ENCODE data around the gene NHS. TPM values are rescaled to one million over a fixed set of nuclear protein-coding genes. Genes with fewer than 3 reads are reported as not detected.

The NHS gene
- total RNA-seq, 1 donor from 2014 or later, result 3.5 TPM

DNA sequence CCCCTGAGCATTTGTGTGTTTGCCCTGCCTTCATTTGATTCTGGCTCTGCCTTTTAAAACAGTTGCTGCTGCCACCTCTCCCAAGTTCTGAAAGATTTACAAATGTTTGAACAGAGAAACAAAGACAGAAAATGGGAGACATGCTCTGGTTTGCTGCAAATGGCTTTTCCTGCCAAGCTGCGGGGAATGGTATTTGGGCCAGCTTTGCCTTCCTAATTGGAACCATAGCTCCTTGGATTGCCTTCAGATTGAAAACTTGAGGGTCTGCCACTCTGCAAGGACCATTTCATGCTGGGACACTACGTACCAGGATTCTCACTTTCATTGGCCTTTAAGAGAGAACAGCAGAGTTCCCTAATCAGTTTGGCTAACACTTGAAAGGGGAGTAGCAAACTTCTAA lies 74.9 kb downstream of the NHS start:
- no peak for DNase-seq

DNA sequence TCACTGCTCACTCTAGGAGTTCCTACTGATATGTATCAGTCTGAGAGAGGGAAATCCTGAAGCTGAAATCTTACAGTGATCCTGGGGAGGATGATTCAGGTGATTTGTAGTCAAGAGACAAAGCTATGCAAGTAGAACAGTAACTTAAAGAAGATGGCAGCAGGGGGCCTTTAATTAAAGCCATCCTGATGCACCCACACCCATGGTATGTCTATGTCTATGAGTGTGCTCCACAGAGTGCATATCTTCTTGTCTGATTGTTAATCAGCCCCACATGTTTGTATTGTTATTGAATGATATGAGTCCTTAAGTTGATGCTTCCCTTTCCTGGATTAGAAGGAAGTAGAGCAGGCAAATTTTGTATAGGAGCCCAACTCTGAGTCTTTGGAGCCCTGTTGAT lies 78.8 kb downstream of the NHS start:
- DNase-seq, result no peak

DNA sequence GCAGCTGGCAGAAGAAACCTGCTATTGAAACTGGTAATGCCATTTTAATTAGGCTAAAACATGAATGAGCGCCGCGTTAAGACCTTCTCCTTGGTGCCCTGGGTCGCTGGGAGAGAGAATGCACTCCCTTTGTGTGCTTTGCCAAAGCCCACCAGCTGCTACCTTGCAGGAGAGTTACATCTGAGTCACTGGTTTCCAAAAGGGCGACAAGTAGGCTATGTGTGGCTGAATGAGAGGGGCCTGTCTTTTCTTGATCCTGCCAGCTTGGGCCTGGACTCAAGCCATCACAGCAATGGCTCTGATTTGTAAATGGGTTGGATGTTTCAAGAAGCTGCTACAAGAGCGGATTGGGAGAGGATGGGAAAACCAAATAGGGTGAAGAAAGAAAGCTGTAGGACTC lies 81.5 kb downstream of the NHS start:
- peak; percentile 35 for DNase-seq

DNA sequence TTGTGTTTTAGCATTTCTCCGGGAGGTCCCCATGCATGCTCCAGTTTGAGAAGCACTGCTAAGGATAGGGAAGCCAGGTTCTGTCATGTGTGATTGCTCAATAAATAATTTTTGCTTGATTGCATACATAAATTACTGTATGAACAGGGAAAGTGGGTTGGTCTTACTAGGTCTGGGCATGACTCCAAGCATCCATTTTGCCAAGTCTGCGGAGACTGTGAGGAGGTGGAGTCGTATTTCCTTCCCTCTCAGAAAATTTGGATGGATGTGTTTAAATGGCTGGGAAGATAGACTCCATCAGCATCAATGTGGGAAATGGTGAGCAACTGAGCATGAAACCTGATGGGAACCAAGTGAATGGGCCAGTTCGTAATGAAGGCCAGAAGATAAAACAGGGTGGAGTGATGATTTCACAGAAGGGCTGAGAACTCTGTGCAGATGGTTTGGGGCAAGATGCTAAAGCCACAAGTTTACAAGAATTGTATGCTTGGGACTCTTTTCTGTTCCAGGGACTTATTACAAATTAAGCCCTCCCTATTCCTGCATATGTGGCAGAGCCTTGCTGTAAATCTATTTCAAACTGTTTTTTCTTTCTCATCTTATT lies 84.1 kb downstream of the NHS start:
- peak; percentile 90 for DNase-seq

DNA sequence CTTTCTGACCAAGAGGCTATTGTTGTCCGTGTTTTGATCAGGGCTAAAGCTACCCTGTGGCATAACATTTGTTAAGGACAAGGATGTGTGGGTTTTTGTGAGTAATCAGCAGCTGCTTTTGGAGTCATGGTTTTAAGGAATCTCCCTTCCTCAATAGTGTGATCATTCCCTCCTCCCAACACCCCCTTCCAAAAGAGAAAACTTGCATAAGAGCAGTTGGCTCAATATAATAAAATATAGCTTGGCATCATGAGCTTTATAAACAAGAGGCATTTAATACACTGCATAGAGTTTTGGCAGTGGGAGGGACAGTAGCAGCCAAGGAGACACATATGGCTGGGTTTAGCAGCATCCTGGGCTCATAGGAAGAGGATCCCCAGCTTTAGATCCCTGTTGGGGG lies 84.7 kb downstream of the NHS start:
- DNase-seq, result peak; percentile 63

DNA sequence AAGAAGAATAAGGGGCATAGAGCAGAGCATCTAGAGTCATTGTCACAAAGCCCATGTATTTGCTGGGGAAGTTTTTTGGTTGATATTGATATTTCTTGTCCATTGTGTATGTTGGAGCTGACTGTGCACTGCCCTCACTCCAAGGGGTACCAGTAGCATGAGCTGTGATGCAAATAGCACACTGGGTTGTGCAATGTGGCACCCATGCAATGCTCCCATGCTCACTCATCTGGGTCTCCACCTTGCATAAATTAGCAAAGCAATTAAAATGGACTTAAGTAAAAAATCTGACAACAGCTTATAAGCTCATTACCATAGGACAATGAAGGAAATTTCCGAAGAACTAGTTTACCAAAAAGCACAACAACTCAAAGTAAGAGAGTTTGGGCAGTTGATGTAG lies 87.9 kb downstream of the NHS start:
- no peak for DNase-seq

DNA sequence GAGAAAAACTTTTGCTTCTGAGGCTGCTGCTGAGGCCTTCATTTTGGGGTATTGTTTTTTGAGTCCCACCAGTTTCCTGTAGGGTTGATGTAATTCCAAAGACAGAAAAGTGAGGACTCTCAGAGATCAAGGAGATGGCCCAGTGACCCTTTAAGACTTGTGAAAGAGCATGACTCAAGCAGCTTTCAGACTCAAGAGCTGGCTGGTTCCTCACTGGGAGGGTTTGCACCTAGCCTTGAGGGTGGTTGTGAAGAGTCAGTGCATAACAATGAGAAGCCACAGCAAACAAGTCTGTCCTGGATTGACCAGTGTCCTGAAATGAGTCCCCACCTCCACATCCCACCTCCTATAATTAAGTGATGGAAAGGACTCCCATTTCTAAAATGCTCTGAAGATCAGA lies 89.2 kb downstream of the NHS start:
- DNase-seq, result no peak

DNA sequence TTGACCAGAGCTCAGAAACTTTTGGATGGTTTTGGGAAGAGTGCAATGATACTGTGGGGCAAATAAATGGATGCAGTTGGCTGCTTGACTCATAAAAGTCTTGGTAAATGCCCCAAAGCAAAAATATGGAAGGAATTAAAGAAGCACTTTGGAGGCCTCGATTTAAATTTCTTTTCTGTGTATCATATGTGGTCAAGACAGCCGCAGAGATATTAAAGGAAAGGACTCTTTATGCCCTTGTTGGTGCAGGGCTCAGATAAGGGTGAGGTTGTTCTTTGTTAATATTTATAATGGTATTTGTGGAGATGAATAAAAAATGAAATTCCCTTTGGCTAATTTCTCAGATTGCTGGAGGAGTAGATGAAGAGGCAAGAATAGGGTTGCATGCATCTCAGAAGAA lies 90.2 kb downstream of the NHS start:
- no peak for DNase-seq

DNA sequence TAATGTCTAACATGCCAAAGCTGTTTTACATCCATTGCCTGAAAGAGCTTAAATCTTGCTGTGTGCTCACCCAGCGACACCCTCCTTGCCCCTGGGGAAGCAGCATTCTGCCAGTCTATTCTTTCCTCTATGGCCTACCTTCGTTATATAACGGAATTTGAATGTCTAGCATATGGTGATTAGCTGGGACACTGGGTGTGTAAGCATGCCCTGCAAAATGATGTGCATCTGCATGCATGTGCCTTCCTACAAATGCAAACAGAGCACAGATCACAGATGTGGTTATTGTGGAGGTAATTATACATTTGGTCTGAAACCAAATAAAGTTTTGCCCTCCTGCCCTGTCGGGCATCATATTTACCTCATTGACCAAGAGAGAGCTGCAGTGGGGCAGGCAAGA lies 90.8 kb downstream of the NHS start:
- DNase-seq, result no peak

DNA sequence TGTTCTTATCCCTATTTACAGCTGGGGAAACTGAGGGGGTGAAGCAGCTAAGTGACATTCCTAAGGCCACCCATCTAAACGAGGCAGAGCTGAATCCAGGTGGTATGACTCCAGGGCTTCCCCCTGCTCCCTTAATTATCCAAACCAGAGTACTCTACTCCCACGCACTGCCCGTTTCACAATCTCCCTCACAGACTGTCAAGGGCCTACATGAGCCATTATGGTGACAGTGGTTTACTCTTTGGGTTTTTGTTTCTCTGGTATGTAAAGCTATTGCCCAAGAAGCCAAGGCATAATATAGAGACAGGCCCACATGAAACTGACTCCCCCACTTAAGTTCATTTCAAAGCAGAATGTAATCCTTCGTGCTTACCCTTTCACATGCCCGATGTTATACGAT lies 95.1 kb downstream of the NHS start:
- DNase-seq, result no peak

DNA sequence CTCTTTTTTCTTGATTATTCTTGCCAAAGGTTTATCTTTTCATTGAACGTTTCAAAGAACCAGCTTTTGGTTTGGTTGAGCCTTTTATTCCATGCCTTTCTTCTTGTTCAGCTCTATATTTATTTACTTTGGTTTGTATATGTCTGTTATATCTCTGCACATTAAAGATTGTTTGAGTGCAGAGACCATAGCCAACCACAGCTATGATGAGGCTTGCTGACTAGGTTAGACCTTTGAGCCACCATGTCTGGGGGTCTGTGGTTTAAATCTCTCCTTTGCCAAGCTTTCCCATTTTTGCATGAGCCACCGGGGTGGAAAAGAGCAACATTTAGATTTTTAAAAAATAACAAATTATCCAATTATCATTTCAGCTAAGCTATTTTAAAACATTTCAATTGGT lies 96.1 kb downstream of the NHS start:
- no peak for DNase-seq

DNA sequence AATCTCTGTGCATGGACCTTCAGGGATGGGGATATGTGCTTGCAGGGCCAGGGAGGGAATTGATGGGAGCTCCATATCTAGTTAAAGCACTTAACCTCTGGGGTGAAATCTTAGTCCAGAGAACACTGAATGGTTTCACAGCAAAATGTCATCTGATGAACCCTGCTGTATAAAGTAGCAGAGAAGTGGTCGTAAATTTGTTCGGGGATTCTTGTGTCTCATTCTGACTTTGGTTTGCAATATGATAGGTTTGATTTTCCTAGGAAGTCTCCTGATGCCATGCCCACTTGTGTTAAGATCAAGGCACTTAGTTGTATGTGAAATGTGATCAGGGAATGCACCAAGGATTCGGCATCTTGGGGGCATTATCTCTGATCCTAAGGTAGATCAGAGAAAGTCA lies 96.9 kb downstream of the NHS start:
- DNase-seq, result no peak

DNA sequence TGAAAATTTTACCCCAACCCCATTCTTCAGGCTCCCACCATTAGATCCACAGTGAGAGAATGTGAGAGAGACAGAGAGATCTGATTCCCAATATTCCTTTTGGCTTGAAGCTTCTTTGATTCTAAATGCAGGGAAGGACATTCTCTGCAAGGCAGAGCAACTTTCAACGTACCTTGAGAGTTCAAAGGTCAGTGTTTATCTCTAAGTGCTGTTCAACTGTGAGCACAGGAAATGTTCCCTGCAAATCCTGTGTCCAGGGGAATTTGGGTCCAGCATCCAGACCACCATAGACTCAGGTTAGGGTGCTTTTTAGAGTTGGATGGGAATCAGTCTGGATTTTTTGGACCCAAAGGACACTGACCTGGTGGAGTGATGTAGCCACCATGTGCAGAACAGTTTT lies 97.4 kb downstream of the NHS start:
- DNase-seq, result no peak

DNA sequence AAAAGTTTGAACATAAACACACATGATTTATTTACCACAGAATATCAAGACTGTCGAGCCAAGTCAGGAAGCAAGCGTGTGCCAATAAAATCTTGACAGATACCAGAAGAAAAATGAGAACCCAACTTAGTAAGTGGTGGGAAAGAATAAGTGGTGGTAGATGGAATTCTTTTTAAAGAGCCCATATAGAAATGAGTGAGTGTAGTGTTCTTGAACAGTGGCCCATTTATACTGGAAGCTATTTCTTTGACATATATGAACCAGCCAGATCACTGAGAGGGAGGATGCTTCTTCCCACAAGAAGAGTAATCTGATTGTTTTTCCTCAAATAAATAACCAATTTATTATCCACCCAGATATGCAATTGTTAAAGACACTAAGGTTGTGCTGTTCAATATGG lies 98.0 kb downstream of the NHS start:
- peak; percentile 32 for DNase-seq

DNA sequence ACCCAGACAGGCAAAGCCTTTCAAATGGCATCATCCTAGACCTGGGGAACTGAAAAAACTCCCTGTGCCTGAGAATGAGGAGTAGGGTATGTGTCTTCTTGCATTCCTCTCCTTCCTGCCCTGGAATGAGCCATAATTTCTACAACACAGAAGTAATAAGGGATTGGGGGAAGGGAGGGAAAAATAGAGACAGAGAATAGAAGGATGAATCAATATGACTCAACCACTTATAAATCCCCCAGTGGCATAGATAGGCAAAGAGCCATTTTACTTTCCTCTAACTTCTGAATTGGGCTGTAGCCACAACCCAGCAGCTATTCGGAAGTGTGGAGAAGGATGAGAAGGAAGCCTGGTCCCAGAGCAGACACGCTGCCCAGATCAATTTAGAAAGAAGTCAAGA lies 99.9 kb downstream of the NHS start:
- DNase-seq, result no peak

DNA sequence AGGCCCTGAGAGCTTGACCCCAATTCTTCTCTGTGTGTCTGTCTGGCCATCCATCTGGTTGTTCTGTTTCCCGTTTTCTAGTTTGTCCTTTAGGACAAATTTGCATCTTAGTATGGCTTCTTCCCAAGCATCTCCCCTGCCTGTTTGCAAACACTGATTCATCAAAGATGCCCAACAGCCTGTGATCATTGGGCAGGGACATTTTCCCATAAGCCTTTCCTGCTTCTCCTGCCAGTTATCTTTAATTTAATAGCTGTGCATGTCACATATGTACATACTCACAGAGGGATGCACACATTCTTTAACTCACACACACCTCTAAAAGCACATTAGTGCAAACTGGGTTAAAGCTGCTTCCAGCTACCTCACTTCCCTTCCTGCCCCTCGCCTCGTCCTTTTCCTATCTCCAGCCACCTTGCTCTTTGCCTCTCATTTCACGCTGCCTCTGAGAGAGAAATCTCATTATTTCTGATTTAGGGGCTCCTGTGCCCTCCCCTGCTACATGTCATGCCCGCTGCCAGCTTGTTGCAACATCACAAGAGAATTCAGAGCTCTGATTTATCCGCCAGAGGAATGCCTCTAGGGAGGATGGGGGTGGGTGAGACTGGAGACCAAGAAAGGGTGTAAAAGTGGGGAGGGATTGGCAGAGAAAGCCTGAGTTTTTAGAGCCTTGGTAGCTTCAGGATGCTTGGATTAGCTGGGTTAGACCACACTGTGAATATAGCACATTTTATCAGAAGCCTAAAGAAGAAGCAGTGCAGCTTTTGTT lies 100.6 kb downstream of the NHS start:
- DNase-seq, result no peak

DNA sequence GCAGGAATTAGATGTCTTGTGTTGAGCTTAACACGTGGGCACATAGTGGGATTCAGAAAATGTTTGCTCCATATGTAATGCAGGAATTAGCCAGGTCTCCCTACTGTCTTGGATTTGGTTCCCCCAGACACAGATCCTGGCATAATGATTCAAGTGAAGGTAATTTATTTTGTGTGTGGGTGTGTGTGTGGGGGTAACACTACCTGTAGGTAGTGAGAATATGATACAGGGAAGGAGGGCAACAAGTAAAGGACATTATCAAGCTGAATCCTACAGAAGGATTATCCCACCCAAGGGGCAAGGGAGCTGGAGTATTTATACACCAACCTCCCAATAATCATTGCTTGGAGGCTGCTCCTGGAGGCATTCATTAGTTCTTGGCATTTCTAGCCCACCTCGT lies 101.4 kb downstream of the NHS start:
- DNase-seq, result no peak

DNA sequence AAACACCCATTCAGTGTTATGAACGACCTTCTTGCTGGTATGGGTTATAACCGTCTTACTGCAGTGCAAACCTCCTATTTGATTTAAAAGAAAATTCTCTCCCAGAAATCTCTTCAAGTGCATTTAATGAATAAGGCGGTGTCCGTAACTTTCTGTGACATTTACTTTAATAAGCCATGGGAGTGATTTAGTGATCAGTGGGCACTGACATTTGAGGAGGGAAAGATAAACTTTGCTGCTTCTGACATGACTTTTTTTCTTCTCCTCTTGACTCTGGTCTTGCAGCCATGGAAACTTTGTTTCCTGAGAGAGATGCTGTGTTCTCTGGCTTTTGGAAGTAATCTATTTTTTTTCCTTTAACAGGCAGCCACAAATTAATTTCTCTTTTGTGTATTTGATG lies 106.1 kb downstream of the NHS start:
- DNase-seq, result no peak

DNA sequence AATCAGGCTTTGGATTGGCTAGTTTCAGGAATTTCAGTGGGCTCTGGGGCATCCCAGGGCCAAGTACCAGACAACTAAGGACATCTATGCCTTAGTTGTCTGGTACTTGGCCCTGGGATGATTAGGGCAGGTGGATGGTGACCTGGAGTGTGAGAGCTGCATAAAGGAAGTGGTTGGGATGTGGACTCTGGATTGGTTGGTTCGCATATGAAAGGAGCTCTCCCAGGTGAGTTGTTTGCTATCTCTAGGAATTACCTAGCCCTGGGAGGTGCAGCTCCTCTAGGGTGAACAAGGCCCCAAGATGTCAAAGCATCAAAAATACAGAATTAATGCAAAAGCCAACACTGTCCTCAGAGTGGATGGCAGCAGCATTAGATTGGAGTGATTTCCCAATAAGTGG lies 109.6 kb downstream of the NHS start:
- DNase-seq, result no peak

DNA sequence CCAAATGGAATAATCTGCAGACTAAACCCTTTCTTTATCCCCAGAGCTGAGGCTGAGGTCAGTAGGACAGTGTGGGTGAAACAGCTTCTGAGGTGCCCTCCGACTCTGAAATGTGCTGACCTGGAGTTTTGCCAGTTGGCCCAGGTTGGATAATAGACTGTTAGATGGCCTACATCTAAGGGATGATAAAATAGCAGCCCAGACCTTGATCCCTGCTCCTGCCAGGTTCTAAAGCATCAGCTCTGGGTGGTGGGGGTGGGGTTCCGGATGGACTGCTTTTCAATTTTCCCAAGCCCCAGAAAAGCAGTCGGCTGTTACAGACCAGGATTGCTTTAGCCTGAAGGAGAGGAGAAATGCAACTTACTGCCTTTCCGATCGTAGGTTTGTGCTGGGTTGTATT lies 110.4 kb downstream of the NHS start:
- DNase-seq, result no peak

DNA sequence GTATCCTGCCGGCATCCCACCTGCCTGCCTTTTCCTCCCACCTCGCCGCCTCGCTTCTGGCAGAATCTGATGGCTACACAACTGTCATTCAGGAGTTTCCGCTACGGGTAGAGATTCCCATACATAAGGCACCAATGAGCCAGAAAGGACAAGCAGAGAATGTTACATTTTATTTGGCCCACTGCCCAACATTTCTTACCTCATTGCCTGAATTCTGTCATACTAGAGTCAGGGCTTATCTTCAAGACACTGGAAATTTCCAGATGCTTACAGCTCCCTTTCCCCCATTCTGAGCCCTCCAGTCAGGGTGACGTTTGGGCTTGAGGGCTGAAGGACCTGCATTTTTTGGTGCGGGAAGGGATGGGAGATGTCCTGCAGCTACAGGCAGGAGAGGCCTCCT lies 113.0 kb downstream of the NHS start:
- no peak for DNase-seq

DNA sequence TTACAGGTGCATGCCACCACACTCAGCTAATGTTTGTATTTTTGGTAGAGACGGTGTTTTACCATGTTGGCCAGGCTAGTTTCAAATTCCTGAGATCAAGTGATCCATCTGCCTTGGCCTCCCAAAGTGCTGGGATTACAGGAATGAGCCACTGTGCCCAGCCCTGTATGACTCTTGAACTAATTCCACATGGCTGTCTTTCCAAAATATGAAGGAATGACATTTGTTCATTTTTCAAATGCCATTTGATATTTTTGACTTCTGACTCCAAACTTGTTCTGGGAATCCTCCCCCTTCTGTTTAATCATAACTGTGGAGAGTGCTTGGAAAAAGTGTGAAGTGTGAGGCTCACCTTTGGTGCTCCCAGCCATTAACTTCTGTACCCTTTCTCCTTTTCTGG lies 119.2 kb downstream of the NHS start:
- DNase-seq, result no peak

DNA sequence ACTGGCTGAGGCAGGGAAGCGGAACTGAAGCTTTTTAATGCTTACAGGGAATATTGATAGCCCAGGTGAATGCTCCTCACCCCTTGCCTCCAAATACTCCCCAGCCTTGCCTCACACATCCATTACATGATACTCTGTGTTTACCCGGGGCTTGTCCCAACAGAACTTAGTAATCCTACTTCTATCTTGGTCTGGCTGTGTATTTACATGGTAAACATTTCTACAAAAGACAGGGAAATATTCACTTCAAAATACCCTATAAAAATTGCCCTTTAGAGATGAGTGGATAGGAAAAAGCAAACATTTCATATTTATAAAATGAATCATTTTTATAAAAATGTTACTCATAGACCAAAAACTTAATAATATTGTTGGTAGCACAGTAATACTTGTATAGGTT lies 120.1 kb downstream of the NHS start:
- no peak for DNase-seq

DNA sequence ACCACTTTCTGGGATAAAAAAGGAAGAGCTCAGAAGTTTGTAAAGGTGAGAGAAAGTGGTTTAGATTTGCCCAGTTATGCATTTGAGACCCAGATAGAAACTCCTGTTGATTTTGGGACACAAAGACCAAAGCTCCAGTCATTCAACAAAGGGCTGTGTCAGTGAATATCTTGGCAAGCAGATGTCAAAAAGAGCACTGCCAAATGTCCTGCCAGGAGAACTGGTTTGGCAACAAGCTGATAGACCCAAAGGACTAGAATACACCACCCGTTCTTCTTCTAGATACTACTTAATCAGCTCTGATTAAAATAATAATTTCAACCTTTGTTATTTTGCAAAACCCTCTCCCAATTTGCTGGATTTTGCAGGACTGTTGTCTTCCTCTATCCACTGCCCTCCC lies 121.4 kb downstream of the NHS start:
- DNase-seq, result no peak

DNA sequence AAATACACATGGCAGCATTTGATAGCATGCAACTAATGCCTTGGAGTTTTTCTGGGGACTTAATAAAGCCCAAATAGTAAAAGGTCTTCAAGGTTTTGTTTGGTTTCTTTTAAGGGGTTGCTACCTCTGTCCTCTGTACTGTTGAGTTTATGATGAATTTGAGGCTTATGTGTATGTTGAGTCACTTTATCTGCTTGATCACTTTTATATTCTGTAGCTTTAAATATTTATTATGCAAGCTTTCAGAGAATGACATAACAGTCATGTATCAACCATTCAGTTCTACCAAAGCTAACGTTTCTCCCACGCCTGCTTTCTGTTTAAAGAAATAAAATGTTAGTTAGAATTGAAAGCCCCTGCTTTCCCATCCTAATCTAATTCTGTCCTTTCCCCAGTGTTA lies 122.2 kb downstream of the NHS start:
- no peak for DNase-seq
